Nephron (organoid): ENCODE data around the gene KANSL1.
A peak's percentile ranks its signal among the peaks of the same experiment; 100 is the strongest.

Experiments used
- H3K27ac Mint-ChIP-seq, 3 experiments: 2 replicates each; pipeline ENCODE4 v1.8.0; 2020; ENCODE audit warnings: mixed read lengths in 3 of 3, mild to moderate bottlenecking in 2 of 3, moderate library complexity in 1 of 3
- H3K27me3 Mint-ChIP-seq: 2 replicates; pipeline ENCODE4 v1.8.0; 2021; ENCODE audit warnings: low read depth, mild to moderate bottlenecking, moderate library complexity, mixed read lengths
- H3K36me3 Mint-ChIP-seq: 2 replicates; pipeline ENCODE4 v1.8.0; 2020; ENCODE audit warnings: low read depth, mixed read lengths
- H3K4me1 Mint-ChIP-seq: 2 replicates; pipeline ENCODE4 v1.8.0; 2020; ENCODE audit warnings: mixed read lengths
- H3K4me3 Mint-ChIP-seq, 3 experiments: 2 replicates each; pipeline ENCODE4 v1.8.0; 2020; ENCODE audit warnings: mild to moderate bottlenecking in 3 of 3, mixed read lengths in 3 of 3, moderate library complexity in 2 of 3
- H3K9me3 Mint-ChIP-seq: 2 replicates; pipeline ENCODE4 v1.8.0; 2020; ENCODE audit warnings: mixed read lengths
- TF ChIP-seq, protein P1 (sequence below), 3 experiments: fragments of 200-600 bp; sonication (generic); IDR thresholded peaks; one replicate each; pipeline ENCODE4 v1.5.0; 2021; ENCODE audit warnings: antibody characterized with exemption in 3 of 3; ENCODE audit not compliant: unreplicated experiment in 3 of 3

KANSL1 gene

DNA sequence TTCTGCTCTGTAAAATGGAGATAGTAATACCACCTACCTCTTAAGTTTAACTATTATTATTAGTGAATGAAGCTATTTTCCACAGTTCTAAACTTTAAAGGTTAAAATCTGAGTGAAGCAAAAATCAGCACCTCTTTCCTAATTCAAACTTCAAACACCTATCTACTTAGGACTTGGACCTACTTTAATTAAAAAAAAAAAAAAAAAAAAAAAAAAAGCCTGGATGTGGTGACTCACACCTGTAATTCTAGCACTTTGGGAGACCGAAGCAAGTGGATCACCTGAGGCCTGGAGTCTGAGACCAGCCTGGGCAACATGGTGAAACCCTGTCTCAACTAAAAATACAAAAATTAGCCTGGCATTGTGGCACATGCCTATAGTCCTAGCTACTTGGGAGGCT lies 5.0 kb upstream of the KANSL1 start:
- Mint-ChIP-seq H3K4me3 (no peak overlapping the region), H3K36me3 (peaks cover 31% of the 10 kb centered on the region), H3K9me3 (no peaks in the 10 kb centered on the region), H3K4me1 (peaks cover 20% of the 10 kb centered on the region), H3K27ac (no peak overlapping the region), H3K27me3 (no peaks in the 10 kb centered on the region)
- TF ChIP-seq, protein P1, sequence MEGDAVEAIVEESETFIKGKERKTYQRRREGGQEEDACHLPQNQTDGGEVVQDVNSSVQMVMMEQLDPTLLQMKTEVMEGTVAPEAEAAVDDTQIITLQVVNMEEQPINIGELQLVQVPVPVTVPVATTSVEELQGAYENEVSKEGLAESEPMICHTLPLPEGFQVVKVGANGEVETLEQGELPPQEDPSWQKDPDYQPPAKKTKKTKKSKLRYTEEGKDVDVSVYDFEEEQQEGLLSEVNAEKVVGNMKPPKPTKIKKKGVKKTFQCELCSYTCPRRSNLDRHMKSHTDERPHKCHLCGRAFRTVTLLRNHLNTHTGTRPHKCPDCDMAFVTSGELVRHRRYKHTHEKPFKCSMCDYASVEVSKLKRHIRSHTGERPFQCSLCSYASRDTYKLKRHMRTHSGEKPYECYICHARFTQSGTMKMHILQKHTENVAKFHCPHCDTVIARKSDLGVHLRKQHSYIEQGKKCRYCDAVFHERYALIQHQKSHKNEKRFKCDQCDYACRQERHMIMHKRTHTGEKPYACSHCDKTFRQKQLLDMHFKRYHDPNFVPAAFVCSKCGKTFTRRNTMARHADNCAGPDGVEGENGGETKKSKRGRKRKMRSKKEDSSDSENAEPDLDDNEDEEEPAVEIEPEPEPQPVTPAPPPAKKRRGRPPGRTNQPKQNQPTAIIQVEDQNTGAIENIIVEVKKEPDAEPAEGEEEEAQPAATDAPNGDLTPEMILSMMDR (IDR thresholded peaks at IDR 0.05; ENCODE audit: unreplicated experiment in 3 of 3): no peak

DNA sequence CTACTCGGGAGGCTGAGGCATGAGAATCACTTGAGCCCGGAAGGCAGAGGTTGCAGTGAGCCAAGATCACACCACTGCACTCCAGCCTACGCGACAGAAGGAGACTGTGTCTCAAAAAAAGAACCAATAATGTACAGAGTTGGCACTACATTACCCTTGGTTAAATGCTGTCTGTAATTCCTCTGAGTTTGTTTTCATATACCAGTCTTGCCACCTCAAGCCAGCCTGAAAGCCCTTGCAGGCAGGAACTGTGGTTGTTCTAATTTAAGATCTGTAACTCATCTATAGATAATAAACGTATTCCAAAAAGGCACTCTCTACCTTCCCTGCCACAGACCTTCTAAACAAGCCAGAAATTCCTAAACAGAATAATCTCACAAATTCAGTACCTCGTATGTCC lies 4.3 kb upstream of the KANSL1 start:
- H3K27me3 Mint-ChIP-seq: no peaks in the 10 kb centered on the region
- peak overlapping the region; percentile 37 to 60 (median 54) for H3K27ac Mint-ChIP-seq

GRCh38 chr17:46195939-46196716 lies 2.9 kb upstream of the KANSL1 start:
- Mint-ChIP-seq H3K36me3 (peaks cover 20% of the 10 kb centered on the region), H3K9me3 (no peaks in the 10 kb centered on the region), H3K27me3 (no peaks in the 10 kb centered on the region), H3K4me3 (peak overlapping the region in 1 of 3 experiments; percentile 47), H3K27ac (no peak overlapping the region), H3K4me1 (peaks cover 20% of the 10 kb centered on the region)
- TF ChIP-seq, protein P1 (IDR thresholded peaks at IDR 0.05; ENCODE audit: unreplicated experiment in 3 of 3): no peak

More for the DNA sequence above, 4.3 kb upstream of the KANSL1 start:
- Mint-ChIP-seq H3K4me3 (peak overlapping the region in 1 of 3 experiments; percentile 7), H3K4me1 (peaks cover 20% of the 10 kb centered on the region), H3K36me3 (peaks cover 26% of the 10 kb centered on the region), H3K9me3 (no peaks in the 10 kb centered on the region)
- TF ChIP-seq, protein P1 (IDR thresholded peaks at IDR 0.05; ENCODE audit: unreplicated experiment in 3 of 3): no peak

- no peaks in the 10 kb centered on the region for H3K27me3 Mint-ChIP-seq
- no peaks in the 10 kb centered on the region for H3K9me3 Mint-ChIP-seq
- peak overlapping the region; percentile 74 to 86 (median 82) for H3K27ac Mint-ChIP-seq
- TF ChIP-seq, protein P1 (IDR thresholded peaks at IDR 0.05; ENCODE audit: unreplicated experiment in 3 of 3): peak in 1 of 3 experiments; percentile 14
- H3K36me3 Mint-ChIP-seq: peaks cover 17% of the 10 kb centered on the region
- H3K4me3 Mint-ChIP-seq: peak overlapping the region; percentile 89 to 96 (median 92)
- peaks cover 24% of the 10 kb centered on the region for H3K4me1 Mint-ChIP-seq
These were observed 2.1 kb upstream of the KANSL1 start for GRCh38 chr17:46195217-46195855.

DNA sequence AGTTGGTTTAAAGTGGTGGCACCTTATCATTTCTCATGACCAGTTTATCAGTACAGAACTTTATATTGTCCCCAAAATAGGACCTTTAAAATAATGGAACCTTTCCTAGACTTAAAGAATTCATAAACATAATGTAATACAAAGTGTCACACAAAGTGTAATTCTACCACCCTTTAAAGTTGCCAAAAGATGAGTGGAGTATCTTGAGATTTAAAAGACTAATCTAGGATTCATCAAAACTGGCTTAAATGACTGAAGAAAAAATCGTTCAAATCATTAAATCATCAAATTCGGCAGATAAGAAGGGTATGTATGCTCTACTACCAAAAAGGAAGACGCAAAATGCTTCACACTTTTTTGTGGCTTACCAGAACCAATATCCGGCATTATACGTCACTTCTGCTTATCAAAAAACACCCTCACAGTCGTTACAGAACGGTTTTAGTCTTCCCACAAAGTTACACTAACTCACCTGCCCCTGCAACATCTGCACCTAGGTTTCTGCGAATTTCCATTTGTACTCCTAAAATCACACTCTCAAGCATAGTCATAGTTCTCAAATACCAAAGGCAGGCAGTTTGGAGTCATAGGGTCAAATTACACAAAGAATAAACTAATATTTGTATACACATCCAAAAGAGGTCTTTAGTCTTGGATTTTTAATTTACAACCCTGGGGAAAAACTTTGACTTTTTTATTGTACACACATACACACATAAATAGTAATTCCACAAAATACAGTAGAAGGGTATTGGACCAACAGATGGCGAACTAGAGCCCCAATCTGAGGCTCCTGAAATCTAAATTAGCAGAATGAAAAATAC lies 1.4 kb upstream of the KANSL1 start:
- peaks cover 13% of the 10 kb centered on the region for H3K36me3 Mint-ChIP-seq
- peak overlapping the region; percentile 82 to 97 (median 86) for H3K27ac Mint-ChIP-seq
- no peaks in the 10 kb centered on the region for H3K9me3 Mint-ChIP-seq
- peak overlapping the region; percentile 89 to 96 (median 92) for H3K4me3 Mint-ChIP-seq
- TF ChIP-seq, protein P1 (IDR thresholded peaks at IDR 0.05; ENCODE audit: unreplicated experiment in 3 of 3): peak; percentile 56 to 65 (median 62)
- peaks cover 30% of the 10 kb centered on the region for H3K4me1 Mint-ChIP-seq
- no peaks in the 10 kb centered on the region for H3K27me3 Mint-ChIP-seq
